Nephron (organoid): ENCODE results near the gene OR10A6.
A peak's percentile ranks its signal among the peaks of the same experiment; 100 is the strongest.

ENCODE experiments used
- H3K27ac Mint-ChIP-seq, 3 experiments: 2 replicates each; pipeline ENCODE4 v1.8.0; 2020; ENCODE audit warnings: mixed read lengths in 3 of 3, mild to moderate bottlenecking in 2 of 3, moderate library complexity in 1 of 3
- H3K27me3 Mint-ChIP-seq: 2 replicates; pipeline ENCODE4 v1.8.0; 2021; ENCODE audit warnings: low read depth, mild to moderate bottlenecking, moderate library complexity, mixed read lengths
- H3K36me3 Mint-ChIP-seq: 2 replicates; pipeline ENCODE4 v1.8.0; 2020; ENCODE audit warnings: low read depth, mixed read lengths
- H3K4me1 Mint-ChIP-seq: 2 replicates; pipeline ENCODE4 v1.8.0; 2020; ENCODE audit warnings: mixed read lengths
- H3K4me3 Mint-ChIP-seq, 3 experiments: 2 replicates each; pipeline ENCODE4 v1.8.0; 2020; ENCODE audit warnings: mild to moderate bottlenecking in 3 of 3, mixed read lengths in 3 of 3, moderate library complexity in 2 of 3
- H3K9me3 Mint-ChIP-seq: 2 replicates; pipeline ENCODE4 v1.8.0; 2020; ENCODE audit warnings: mixed read lengths
- CTCF ChIP-seq, 3 experiments: fragments of 200-600 bp; sonication (generic); IDR thresholded peaks; one replicate each; pipeline ENCODE4 v1.5.0; 2021; ENCODE audit warnings: antibody characterized with exemption in 3 of 3; ENCODE audit not compliant: unreplicated experiment in 3 of 3

The OR10A6 gene

GRCh38 chr11:7909585-7910285, 21.3 kb downstream of the OR10A6 start:
- TF ChIP-seq CTCF (IDR thresholded peaks at IDR 0.05; ENCODE audit: unreplicated experiment in 3 of 3), result no peak

GRCh38 chr11:7907121-7907520, 23.9 kb downstream of the OR10A6 start:
- H3K27me3 Mint-ChIP-seq, result peaks cover 3% of the 10 kb centered on the region
- H3K9me3 Mint-ChIP-seq, result no peaks in the 10 kb centered on the region
- H3K27ac Mint-ChIP-seq, result peak overlapping the region in 1 of 3 experiments; percentile 96
- no peaks in the 10 kb centered on the region for H3K36me3 Mint-ChIP-seq
- no peak overlapping the region for H3K4me3 Mint-ChIP-seq
- no peaks in the 10 kb centered on the region for H3K4me1 Mint-ChIP-seq
- no peak for TF ChIP-seq CTCF (IDR thresholded peaks at IDR 0.05; ENCODE audit: unreplicated experiment in 3 of 3)

More at GRCh38 chr11:7909585-7910285, 21.3 kb downstream of the OR10A6 start:
- Mint-ChIP-seq H3K36me3 (no peaks in the 10 kb centered on the region), H3K9me3 (no peaks in the 10 kb centered on the region), H3K27me3 (peaks cover 3% of the 10 kb centered on the region), H3K4me3 (no peak overlapping the region), H3K4me1 (no peaks in the 10 kb centered on the region), H3K27ac (peak overlapping the region in 2 of 3 experiments; percentile 14 to 90)

GRCh38 chr11:7906481-7906880, 24.6 kb downstream of the OR10A6 start:
- H3K36me3 Mint-ChIP-seq, result no peaks in the 10 kb centered on the region
- H3K27me3 Mint-ChIP-seq, result peaks cover 3% of the 10 kb centered on the region
- no peaks in the 10 kb centered on the region for H3K9me3 Mint-ChIP-seq
- no peaks in the 10 kb centered on the region for H3K4me1 Mint-ChIP-seq
- no peak overlapping the region for H3K4me3 Mint-ChIP-seq
- H3K27ac Mint-ChIP-seq, result peak overlapping the region in 2 of 3 experiments; percentile 72 to 96
- no peak for TF ChIP-seq CTCF (IDR thresholded peaks at IDR 0.05; ENCODE audit: unreplicated experiment in 3 of 3)

GRCh38 chr11:7905961-7906429, 25.1 kb downstream of the OR10A6 start:
- no peak overlapping the region for H3K4me3 Mint-ChIP-seq
- peaks cover 3% of the 10 kb centered on the region for H3K27me3 Mint-ChIP-seq
- no peaks in the 10 kb centered on the region for H3K4me1 Mint-ChIP-seq
- H3K36me3 Mint-ChIP-seq, result no peaks in the 10 kb centered on the region
- TF ChIP-seq CTCF (IDR thresholded peaks at IDR 0.05; ENCODE audit: unreplicated experiment in 3 of 3), result no peak
- H3K9me3 Mint-ChIP-seq, result no peaks in the 10 kb centered on the region
- H3K27ac Mint-ChIP-seq, result peak overlapping the region; percentile 72 to 96 (median 76)

GRCh38 chr11:7905549-7905948, 25.5 kb downstream of the OR10A6 start:
- no peaks in the 10 kb centered on the region for H3K36me3 Mint-ChIP-seq
- no peak for TF ChIP-seq CTCF (IDR thresholded peaks at IDR 0.05; ENCODE audit: unreplicated experiment in 3 of 3)
- no peak overlapping the region for H3K4me3 Mint-ChIP-seq
- H3K4me1 Mint-ChIP-seq, result no peaks in the 10 kb centered on the region
- peaks cover 2% of the 10 kb centered on the region for H3K27me3 Mint-ChIP-seq
- H3K9me3 Mint-ChIP-seq, result no peaks in the 10 kb centered on the region
- peak overlapping the region; percentile 72 to 96 (median 76) for H3K27ac Mint-ChIP-seq

GRCh38 chr11:7904917-7905316, 26.2 kb downstream of the OR10A6 start:
- TF ChIP-seq CTCF (IDR thresholded peaks at IDR 0.05; ENCODE audit: unreplicated experiment in 3 of 3), result peak in 2 of 3 experiments; percentile 17 to 32
- Mint-ChIP-seq H3K27me3 (no peaks in the 10 kb centered on the region), H3K4me1 (no peaks in the 10 kb centered on the region), H3K9me3 (no peaks in the 10 kb centered on the region), H3K27ac (peak overlapping the region; percentile 72 to 96 (median 76)), H3K4me3 (no peak overlapping the region), H3K36me3 (no peaks in the 10 kb centered on the region)
